Muscle layer of duodenum (tissue), 2 donors: ENCODE data around the gene CREB3L4.

Experiments used
- H3K27ac ChIP-seq: one replicate; pipeline ENCODE4 v1.7.0; 2013; ENCODE audit warnings: mild to moderate bottlenecking, low read length
- H3K27me3 ChIP-seq: one replicate; pipeline ENCODE4 v1.7.0; 2013; ENCODE audit warnings: low read depth, mild to moderate bottlenecking, control low read depth, low read length
- H3K36me3 ChIP-seq, 2 donors: one replicate each; pipeline ENCODE4 v1.7.0; 2013; ENCODE audit warnings: low read length in 2 of 2, control low read depth in 1 of 2, mild to moderate bottlenecking in 1 of 2; ENCODE audit not compliant: insufficient read depth in 2 of 2, control insufficient read depth in 1 of 2
- H3K4me1 ChIP-seq, 2 donors: one replicate each; pipeline ENCODE4 v1.7.0; 2013; ENCODE audit warnings: low read length in 2 of 2, mild to moderate bottlenecking in 2 of 2, control low read depth in 1 of 2, moderate library complexity in 1 of 2; ENCODE audit not compliant: insufficient read depth in 2 of 2, control insufficient read depth in 1 of 2
- H3K4me3 ChIP-seq, 2 donors: one replicate each; pipeline ENCODE4 v1.7.0; 2013; ENCODE audit warnings: low read length in 2 of 2, low read depth in 1 of 2, mild to moderate bottlenecking in 1 of 2
- H3K9me3 ChIP-seq, 2 donors: one replicate each; pipeline ENCODE4 v1.7.0; 2013; ENCODE audit warnings: low read length in 2 of 2, control low read depth in 1 of 2, mild to moderate bottlenecking in 1 of 2; ENCODE audit not compliant: control insufficient read depth in 1 of 2
- donor health status: healthy.

Gene CREB3L4

DNA sequence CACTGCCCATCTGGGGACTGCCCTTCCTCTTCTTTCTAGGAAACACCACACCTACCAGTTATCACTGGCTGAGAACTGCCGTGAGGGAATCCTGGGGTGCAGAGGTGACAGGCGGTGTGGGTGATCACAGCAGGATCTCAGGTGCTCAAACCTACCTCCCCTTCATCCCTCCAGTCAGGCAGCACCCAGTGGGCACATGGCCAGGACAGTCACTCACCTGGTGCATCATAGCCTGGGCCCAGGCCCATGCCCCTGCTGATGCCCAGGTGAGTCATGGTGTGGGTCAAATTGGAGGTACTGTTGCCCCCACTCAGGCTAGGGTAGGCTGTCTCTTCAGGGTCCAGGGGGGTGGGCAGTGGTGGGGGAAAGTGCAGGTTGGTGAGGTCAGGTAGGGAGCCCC lies 15.9 kb upstream of the CREB3L4 start:
- Histone ChIP-seq H3K4me1 (peaks cover 10 to 18% of the 10 kb centered on the region in 2 donors), H3K36me3 (peaks cover 48 to 56% of the 10 kb centered on the region in 2 donors), H3K4me3 (no peak overlapping the region), H3K27me3 (no peaks in the 10 kb centered on the region), H3K27ac (no peak overlapping the region), H3K9me3 (no peaks in the 10 kb centered on the region)

DNA sequence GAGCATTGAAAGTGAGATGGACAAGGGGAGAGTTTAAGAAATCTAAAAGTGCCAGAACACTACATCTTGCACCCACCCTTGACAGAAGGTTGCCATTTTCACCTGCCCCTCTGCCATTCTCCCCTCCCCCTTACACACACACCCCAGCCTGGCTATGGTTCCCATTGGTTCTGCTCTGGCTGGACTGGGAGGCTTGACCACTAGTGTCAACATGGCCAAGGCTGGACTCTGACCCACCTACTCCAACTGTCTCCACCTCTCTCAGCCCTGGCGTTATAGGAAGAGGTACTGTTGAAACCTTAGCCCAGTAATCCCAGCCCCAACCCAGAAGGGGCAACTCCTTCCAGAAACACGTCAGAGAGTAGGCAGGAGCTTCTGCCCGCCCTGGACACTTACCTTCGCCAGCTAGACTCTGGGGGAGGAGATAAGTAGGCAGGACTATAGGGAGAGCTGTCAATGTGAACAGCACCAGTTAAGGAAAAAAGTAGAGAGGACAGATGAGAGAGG lies 13.8 kb upstream of the CREB3L4 start:
- H3K36me3 ChIP-seq, result peaks cover 37 to 46% of the 10 kb centered on the region in 2 donors
- H3K27me3 ChIP-seq, result no peaks in the 10 kb centered on the region
- H3K4me1 ChIP-seq, result peaks cover 15 to 25% of the 10 kb centered on the region in 2 donors
- no peaks in the 10 kb centered on the region for H3K9me3 ChIP-seq
- H3K27ac ChIP-seq, result no peak overlapping the region
- H3K4me3 ChIP-seq, result no peak overlapping the region

DNA sequence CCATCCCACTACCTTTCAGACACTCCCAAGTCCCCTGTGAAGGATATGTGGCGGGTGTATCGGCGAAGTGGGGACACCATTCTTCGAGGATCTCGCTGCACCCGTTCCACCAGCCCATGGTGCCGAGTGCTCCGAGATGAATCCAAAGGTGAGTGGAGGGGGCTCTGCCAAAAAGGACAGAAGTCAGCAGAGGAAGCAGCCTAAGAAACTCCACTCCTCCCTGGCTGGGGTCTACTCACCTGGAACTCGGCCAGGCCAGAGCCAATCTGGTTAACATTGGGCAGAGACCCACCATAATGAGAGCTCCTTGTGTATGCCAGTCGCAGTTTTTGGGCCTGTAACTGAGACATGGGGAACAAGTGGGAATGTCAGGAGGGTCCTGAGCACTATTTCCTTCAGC lies 12.9 kb upstream of the CREB3L4 start:
- Histone ChIP-seq H3K27ac (no peak overlapping the region), H3K9me3 (no peaks in the 10 kb centered on the region), H3K27me3 (no peaks in the 10 kb centered on the region), H3K36me3 (peaks cover 33 to 41% of the 10 kb centered on the region in 2 donors), H3K4me3 (no peak overlapping the region), H3K4me1 (peaks cover 21 to 34% of the 10 kb centered on the region in 2 donors)

DNA sequence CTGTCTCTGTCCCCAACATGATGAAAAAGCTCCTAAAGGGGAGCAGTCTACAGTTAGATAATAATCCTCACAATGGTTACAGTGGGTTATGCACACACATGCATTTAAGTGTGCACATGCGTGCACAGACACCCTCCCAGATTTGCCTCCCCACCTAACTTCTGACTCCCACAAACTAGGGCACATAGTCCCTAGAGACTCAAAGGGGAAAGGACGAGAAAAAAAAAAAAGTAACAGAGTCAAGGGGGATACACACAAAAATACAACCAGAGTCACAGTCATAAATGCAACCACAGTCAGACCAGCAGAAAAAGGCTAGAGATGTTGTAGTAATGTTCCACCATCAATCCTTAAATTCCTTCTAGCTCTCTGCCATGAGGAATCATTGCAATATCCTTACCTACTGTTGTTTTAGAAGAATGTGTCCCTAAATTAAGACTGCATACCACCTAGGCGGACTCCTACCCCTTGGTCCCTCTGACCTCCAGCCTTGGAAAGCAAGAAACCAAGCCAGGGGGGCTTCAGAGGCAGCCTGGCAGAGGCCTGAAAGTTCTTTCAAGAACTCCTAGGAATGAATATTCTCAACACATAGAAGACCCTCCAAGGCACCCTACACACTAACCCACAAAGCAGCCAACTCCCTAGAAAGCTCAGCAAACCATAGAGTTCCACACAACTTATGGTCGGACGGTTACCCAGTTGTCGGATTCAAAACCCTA lies 10.5 kb upstream of the CREB3L4 start:
- no peaks in the 10 kb centered on the region for H3K9me3 ChIP-seq
- peaks cover 20 to 21% of the 10 kb centered on the region in 2 donors for H3K36me3 ChIP-seq
- no peaks in the 10 kb centered on the region for H3K27me3 ChIP-seq
- H3K27ac ChIP-seq, result peak overlapping the region; percentile 73
- peak overlapping the region; percentile 80 to 91 for H3K4me3 ChIP-seq
- H3K4me1 ChIP-seq, result peaks cover 31 to 47% of the 10 kb centered on the region in 2 donors

DNA sequence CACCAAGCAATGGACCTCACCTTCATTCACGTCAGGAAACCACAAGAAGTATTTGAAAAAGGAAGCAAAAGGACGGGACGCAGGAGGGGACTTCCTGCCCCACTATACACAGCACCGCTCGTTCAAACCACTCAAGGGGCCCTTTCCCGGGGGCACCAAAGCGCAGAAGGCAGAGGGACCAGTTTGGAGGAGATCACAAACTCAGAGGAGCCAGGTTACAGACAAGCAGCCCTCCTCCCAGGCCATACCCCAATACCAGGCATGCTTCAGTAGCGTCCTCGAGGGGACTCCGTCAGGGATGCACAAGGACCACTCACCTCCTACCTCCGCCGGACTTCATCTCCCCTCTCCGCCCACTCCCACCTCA lies 10.0 kb upstream of the CREB3L4 start:
- Histone ChIP-seq H3K27me3 (no peaks in the 10 kb centered on the region), H3K4me1 (peaks cover 32 to 52% of the 10 kb centered on the region in 2 donors), H3K27ac (peak overlapping the region; percentile 73), H3K9me3 (no peaks in the 10 kb centered on the region), H3K4me3 (peak overlapping the region; percentile 80 to 91), H3K36me3 (peaks cover 14 to 15% of the 10 kb centered on the region in 2 donors)

DNA sequence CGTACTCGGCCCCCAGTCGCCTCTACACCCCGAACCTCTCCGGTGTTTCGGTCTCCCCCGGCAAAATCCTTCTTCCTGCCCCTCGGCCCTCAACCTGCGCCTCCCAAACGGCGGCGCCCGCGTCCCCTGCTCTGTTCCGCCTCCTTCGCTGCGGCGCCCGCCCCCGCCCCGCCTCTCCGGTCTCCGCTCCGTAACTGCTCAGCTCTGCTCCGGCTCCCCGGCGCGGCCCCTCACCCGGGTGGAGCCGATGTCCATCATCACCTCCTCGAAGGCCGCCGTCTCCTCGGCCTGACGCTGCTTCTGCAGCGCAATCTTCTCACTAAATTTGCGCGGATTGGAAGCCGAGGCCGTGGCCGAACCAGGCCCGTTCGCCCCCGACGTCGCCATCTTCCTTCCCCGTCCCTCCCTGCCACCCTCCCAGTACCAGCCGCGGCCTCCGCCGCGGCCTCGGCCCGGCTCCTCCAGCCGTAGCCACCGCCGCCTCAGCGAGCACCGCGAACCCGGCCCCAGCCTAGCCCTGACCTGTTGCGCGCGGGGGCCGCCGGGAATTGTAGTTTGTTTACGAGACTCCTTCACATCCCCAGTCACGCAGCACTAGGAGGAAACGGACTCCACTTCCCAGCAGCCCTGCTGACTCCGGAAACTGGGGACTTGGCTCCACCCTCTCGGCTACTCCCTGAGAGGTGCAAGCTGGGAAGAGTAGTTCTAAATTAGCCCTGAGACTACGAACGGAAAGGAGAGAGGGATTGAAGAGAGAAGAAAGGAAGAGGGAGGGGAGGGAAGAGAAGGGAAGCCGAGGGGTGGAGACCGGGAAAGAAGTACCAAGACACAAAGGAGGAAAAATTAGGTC lies 9.4 kb upstream of the CREB3L4 start, which contains the start of gene CRTC2:
TSS of gene CRTC2 (minus strand) at position 502 of the 850 bp plus-strand sequence. CDS start at position 387, 115 bp downstream.
- peaks cover 32 to 52% of the 10 kb centered on the region in 2 donors for H3K4me1 ChIP-seq
- no peaks in the 10 kb centered on the region for H3K9me3 ChIP-seq
- peak within 1 kb of the TSS; percentile 80 to 91 for H3K4me3 ChIP-seq

DNA sequence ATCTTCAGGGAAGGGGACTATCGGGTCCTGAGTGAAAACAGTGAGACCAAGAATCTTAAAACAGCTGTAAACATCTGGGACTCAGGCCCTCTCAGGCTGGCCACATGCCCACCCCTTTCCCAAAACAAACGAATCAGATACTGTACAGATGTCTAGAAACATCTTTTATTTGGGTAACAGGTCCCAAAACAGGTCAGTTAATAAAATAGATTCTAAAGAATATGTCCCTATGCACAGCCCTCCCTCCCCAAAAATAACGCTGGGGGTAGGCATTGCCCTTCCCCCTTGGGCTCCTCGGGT lies 8.8 kb upstream of the CREB3L4 start:
- Histone ChIP-seq H3K27ac (peak overlapping the region; percentile 73), H3K4me3 (peak overlapping the region; percentile 80 to 91), H3K9me3 (no peaks in the 10 kb centered on the region), H3K4me1 (peaks cover 32 to 52% of the 10 kb centered on the region in 2 donors), H3K36me3 (peaks cover 13 to 14% of the 10 kb centered on the region in 2 donors), H3K27me3 (no peaks in the 10 kb centered on the region)

More for the DNA sequence above, 9.4 kb upstream of the CREB3L4 start, which contains the start of gene CRTC2:
- Histone ChIP-seq H3K27me3 (no peaks in the 10 kb centered on the region), H3K36me3 (peaks cover 14% of the 10 kb centered on the region in 2 donors), H3K27ac (peak within 1 kb of the TSS; percentile 73)

DNA sequence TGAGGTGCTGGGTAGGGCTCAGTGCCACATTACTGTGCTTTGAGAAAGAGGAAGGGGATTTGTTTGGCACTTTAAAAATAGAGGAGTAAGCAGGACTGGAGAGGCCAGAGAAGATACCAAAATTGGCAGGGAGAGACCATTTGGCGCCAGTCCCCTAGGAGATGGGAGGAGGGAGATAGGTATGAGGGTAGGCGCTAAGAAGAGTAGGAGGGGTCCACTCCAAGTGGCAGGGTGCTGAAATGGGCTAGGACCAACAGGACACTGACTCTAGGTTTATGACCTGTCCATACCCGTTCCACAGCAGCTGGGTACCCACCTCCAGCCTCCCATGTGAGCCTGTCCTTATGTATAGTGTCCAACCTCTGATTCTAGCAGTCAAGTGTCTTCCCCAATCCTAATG lies 8.2 kb upstream of the CREB3L4 start:
- Histone ChIP-seq H3K4me1 (peaks cover 35 to 55% of the 10 kb centered on the region in 2 donors), H3K27me3 (no peaks in the 10 kb centered on the region)

DNA sequence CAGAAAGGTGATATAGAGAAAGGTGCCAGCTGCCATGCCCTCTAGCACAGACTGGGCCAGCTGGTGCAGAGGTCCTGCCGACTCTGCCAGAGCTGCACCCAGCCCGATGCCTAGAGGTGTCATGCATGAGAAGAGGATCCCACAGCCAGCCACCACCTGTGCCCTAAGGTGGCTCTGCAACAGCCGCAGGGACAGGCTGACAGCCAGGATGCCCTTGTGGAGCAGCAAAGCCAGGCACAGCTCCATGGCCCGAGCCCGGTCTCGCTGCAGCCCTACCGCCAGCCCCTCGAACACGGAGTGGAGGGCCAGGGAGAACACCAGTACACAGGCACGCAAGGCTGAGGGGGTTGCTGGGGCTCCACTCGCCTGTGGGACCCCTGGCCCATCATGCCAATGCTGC lies 7.5 kb upstream of the CREB3L4 start:
- Histone ChIP-seq H3K27me3 (no peaks in the 10 kb centered on the region), H3K4me1 (peaks cover 35 to 57% of the 10 kb centered on the region in 2 donors), H3K36me3 (peaks cover 9 to 10% of the 10 kb centered on the region in 2 donors), H3K9me3 (no peaks in the 10 kb centered on the region), H3K27ac (no peak overlapping the region), H3K4me3 (no peak overlapping the region)

More for the DNA sequence above, 8.2 kb upstream of the CREB3L4 start:
- peak overlapping the region; percentile 2 to 91 for H3K4me3 ChIP-seq
- H3K36me3 ChIP-seq, result peaks cover 10 to 14% of the 10 kb centered on the region in 2 donors
- no peaks in the 10 kb centered on the region for H3K9me3 ChIP-seq
- H3K27ac ChIP-seq, result peak overlapping the region; percentile 73

DNA sequence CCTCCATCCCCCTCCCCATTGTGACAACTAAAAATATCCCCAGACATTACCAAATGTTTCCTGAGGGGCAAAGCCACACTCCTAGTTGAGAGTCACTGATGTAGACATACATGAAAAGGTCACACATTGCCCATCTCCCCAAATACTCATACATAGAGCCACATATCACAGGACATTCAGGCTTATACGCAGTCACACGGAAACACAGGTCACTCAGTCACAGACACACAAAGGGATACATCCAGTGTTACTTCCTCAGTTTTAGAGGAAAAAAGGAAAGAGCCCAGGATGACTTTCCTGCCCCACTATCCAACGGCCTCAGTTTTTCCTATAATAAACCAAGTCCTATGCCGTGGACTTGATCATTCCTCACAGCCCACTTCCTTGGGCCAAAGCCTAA lies 6.3 kb upstream of the CREB3L4 start:
- Histone ChIP-seq H3K4me3 (peak overlapping the region; percentile 81 to 84), H3K36me3 (peaks cover 9 to 10% of the 10 kb centered on the region in 2 donors), H3K4me1 (peaks cover 39 to 53% of the 10 kb centered on the region in 2 donors), H3K27ac (peak overlapping the region; percentile 72), H3K9me3 (no peaks in the 10 kb centered on the region), H3K27me3 (no peaks in the 10 kb centered on the region)
